Muscle layer of colon (tissue), 2 donors: ENCODE measurements around the gene FLYWCH2.
"Not testable (repeated sequence)": the region's sequence is repeated elsewhere in the genome, so short reads cannot be mapped to it uniquely, and the experiment has no call there.

Experiments used
- H3K27ac ChIP-seq: one replicate; pipeline ENCODE4 v1.7.0; 2013; ENCODE audit warnings: low read depth, mild to moderate bottlenecking, low read length, moderate library complexity
- H3K27me3 ChIP-seq, 2 donors: one replicate each; pipeline ENCODE4 v1.7.0; 2013; ENCODE audit warnings: low read length in 2 of 2, mild to moderate bottlenecking in 2 of 2; ENCODE audit not compliant: insufficient read depth in 2 of 2, control insufficient read depth in 1 of 2
- H3K36me3 ChIP-seq: one replicate; pipeline ENCODE4 v1.7.0; 2013; ENCODE audit warnings: mild to moderate bottlenecking, low read length; ENCODE audit not compliant: insufficient read depth
- H3K4me1 ChIP-seq: one replicate; pipeline ENCODE4 v1.7.0; 2013; ENCODE audit warnings: mild to moderate bottlenecking, low read length; ENCODE audit not compliant: insufficient read depth
- H3K4me3 ChIP-seq, 2 donors: one replicate each; pipeline ENCODE4 v1.7.0; 2013; ENCODE audit warnings: low read length in 2 of 2, low read depth in 1 of 2, mild to moderate bottlenecking in 1 of 2, moderate library complexity in 1 of 2
- H3K9ac ChIP-seq: one replicate; pipeline ENCODE4 v1.7.0; 2013; ENCODE audit warnings: low read length
- H3K9me3 ChIP-seq: one replicate; pipeline ENCODE4 v1.7.0; 2013; ENCODE audit warnings: mild to moderate bottlenecking, low read length
- donor health status: abdominal sarcoma.
- donor health status: Adenocarcinoma of cecum.

The FLYWCH2 gene

DNA sequence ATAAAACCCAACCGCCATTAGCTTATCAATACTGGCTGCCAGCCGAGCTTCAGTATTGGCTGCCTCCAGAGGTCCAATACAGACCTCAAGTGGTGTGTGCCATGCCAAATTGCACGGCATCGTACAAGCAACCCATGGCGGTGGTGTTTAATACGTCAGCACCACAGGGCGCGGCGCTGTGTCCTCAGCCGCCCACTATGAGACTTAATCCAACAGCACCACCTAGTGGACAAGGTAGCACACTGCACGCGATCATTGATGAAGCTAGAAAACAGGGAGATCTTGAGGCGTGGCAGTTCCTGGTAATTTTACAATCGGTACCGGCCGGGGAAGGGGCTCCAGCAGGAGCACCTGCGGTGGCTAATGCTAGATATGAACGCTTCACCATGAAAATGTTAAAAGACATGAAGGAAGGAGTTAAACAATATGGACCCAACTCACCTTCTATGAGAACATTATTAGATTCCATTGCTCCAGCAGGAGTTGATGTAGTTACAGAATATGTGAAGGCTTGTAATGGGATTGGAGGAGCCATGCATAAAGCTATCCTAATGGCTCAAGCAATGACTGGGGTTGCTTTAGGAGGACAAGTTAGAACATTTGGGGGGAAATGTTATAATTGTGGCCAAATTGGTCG is 44.1 kb downstream of the FLYWCH2 start:
- no peaks in the 10 kb centered on the region for H3K27me3 ChIP-seq
- no peak overlapping the region for H3K27ac ChIP-seq
- no peaks in the 10 kb centered on the region for H3K9me3 ChIP-seq
- H3K9ac ChIP-seq = no peak overlapping the region
- H3K4me3 ChIP-seq = peak overlapping the region; percentile 27 to 35
- peaks cover 5% of the 10 kb centered on the region for H3K36me3 ChIP-seq
- H3K4me1 ChIP-seq = no peaks in the 10 kb centered on the region

DNA sequence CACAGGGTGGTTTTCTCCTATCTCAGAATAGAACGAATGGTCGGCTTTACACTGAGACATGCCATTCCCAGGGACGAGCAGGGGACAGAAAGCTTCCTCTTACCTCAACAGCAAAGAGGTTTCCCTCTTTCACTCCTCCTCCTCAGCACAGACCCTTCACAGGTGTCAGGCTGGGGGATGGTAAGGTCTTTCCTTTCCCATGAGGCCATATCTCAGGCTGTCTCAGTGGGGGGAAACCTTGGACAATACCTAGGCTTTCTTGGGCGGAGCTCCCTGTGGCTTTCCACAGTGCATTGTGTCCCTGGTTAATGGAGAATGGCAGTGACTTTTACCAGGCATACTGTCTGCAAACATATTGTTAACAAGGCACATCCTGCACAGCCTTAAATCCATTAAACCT is 45.1 kb downstream of the FLYWCH2 start:
- H3K9me3 ChIP-seq, H3K27me3 ChIP-seq, H3K4me3 ChIP-seq, H3K9ac ChIP-seq, H3K36me3 ChIP-seq, H3K4me1 ChIP-seq, H3K27ac ChIP-seq: not testable (repeated sequence)

DNA sequence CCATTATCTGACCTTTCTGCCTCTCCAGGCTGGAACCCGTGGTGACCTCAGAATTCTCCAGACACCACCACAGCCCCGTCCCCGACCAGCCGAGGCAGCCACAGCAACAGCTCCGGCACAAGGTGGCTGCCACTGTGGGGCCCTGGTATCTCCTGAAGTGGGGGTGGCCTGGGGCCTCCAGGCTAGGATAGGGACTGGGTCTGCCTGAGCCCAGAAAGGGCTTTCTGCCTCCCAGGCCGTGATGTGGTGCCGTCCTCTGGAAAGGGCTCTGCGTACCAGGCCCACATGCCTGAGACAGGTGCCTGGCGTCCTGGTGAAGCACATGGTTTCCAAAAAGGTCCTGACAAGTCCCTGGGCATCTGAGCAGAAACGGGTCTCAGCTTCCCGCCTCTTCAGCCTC is 45.8 kb downstream of the FLYWCH2 start:
- H3K9me3 ChIP-seq = no peaks in the 10 kb centered on the region
- H3K27ac ChIP-seq = no peak overlapping the region
- no peak overlapping the region for H3K4me3 ChIP-seq
- peaks cover 5% of the 10 kb centered on the region for H3K36me3 ChIP-seq
- H3K27me3 ChIP-seq = no peaks in the 10 kb centered on the region
- no peaks in the 10 kb centered on the region for H3K4me1 ChIP-seq
- no peak overlapping the region for H3K9ac ChIP-seq

DNA sequence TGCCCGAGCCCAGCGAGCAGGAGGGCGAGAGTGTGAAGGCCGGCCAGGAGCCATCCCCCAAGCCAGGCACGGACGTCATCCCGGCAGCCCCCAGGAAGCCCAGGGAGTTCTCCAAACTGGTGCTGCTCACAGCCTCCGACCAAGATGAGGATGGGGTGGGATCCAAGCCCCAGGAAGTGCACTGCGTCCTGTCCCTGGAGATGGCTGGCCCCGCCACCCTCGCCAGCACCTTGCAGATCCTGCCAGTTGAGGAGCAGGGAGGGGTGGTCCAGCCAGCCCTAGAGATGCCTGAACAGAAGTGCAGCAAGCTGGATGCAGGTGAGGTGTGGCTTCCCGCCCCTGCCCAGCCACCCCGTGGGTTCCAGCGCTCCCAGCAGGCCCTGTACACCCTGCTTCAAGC is 46.7 kb downstream of the FLYWCH2 start:
- no peaks in the 10 kb centered on the region for H3K9me3 ChIP-seq
- H3K36me3 ChIP-seq = peaks cover 11% of the 10 kb centered on the region
- H3K27me3 ChIP-seq = no peaks in the 10 kb centered on the region
- H3K4me1 ChIP-seq = no peaks in the 10 kb centered on the region
- no peak overlapping the region for H3K4me3 ChIP-seq
- no peak overlapping the region for H3K9ac ChIP-seq
- no peak overlapping the region for H3K27ac ChIP-seq

DNA sequence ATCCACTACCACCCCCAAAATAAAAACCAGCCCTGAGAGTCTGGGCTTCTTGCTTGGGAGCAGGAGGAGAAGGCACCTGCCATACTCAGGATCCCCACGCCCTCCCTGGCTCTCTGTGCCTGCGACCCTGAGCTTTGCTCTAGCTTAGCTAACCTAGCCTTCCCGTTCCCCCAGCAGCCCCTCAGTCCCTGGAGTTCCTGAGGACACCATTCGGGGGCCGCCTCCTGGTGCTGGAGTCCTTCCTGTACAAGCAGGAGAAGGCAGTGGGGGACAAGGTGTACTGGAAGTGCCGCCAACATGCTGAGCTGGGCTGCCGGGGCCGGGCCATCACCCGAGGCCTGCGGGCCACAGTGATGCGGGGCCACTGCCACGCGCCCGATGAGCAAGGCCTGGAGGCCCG is 47.2 kb downstream of the FLYWCH2 start:
- H3K4me1 ChIP-seq = no peaks in the 10 kb centered on the region
- H3K9ac ChIP-seq = no peak overlapping the region
- H3K9me3 ChIP-seq = no peaks in the 10 kb centered on the region
- peaks cover 14% of the 10 kb centered on the region for H3K36me3 ChIP-seq
- no peaks in the 10 kb centered on the region for H3K27me3 ChIP-seq
- H3K4me3 ChIP-seq = no peak overlapping the region
- H3K27ac ChIP-seq = no peak overlapping the region

DNA sequence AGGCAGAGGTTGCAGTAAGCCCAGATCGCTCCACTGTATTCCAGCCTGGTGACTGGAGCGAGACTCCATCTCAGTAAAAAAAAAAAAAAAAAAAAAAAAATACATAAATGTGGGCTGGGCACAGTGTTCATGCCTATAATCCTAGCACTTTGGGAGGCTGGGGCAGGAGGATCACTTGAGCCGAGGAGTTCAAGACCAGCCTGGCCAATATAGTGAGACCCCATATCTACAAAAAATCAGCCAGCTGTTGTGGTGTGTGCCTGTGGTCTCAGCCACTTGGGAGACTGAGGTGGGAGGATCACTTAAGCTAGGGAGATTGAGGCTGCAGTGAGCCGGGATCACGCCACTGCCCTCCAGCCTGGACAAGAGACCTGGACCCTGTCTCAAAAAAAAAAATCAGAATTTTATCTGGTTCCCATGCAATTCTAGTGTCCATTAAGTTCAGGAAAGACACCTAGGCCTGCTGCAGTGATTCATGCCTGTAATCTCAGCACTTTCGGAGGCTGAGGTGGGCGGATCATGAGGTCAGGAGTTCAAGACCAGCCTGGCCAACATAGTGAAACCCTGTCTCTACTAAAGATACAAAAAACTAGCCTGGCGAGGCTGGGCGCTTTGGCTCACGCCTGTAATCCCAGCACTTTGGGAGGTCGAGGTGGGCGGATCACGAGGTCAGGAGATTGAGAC is 48.4 kb downstream of the FLYWCH2 start:
- H3K4me1 ChIP-seq, H3K27ac ChIP-seq: not testable (repeated sequence)
- H3K36me3 ChIP-seq = peaks cover 18% of the 10 kb centered on the region

DNA sequence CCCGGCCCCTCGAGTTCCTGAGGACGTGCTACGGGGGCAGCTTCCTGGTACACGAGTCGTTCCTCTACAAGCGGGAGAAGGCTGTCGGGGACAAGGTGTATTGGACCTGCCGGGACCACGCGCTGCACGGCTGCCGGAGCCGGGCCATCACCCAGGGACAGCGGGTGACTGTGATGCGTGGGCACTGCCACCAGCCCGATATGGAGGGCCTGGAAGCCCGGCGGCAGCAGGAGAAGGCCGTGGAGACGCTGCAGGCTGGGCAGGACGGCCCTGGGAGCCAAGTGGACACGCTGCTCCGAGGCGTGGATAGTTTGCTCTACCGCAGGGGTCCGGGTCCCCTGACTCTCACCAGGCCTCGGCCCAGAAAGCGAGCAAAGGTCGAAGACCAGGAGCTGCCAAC is 50.1 kb downstream of the FLYWCH2 start:
- peaks cover 33% of the 10 kb centered on the region for H3K36me3 ChIP-seq
- no peaks in the 10 kb centered on the region for H3K27me3 ChIP-seq
- no peak overlapping the region for H3K9ac ChIP-seq
- no peak overlapping the region for H3K4me3 ChIP-seq
- no peaks in the 10 kb centered on the region for H3K9me3 ChIP-seq
- H3K4me1 ChIP-seq = no peaks in the 10 kb centered on the region
- H3K27ac ChIP-seq = no peak overlapping the region

More for the DNA sequence above, 48.4 kb downstream of the FLYWCH2 start:
- H3K4me3 ChIP-seq, H3K27me3 ChIP-seq, H3K9ac ChIP-seq, H3K9me3 ChIP-seq: not testable (repeated sequence)

DNA sequence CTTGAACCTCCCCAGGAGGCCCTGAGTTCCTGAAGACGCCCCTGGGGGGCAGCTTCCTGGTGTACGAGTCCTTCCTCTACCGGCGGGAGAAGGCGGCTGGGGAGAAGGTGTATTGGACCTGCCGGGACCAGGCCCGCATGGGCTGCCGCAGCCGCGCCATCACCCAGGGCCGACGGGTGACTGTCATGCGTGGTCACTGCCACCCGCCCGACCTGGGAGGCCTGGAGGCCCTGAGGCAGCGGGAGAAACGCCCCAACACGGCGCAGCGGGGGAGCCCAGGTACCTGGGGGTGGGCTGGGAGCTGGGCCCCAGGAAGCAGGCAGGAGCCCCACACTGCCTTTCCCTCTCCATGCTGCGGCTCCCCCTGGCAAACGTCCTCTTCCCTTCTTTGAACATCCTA is 50.7 kb downstream of the FLYWCH2 start:
- peaks cover 34% of the 10 kb centered on the region for H3K36me3 ChIP-seq
- no peak overlapping the region for H3K4me3 ChIP-seq
- no peaks in the 10 kb centered on the region for H3K9me3 ChIP-seq
- H3K27me3 ChIP-seq = no peaks in the 10 kb centered on the region
- no peaks in the 10 kb centered on the region for H3K4me1 ChIP-seq
- no peak overlapping the region for H3K27ac ChIP-seq
- H3K9ac ChIP-seq = no peak overlapping the region

DNA sequence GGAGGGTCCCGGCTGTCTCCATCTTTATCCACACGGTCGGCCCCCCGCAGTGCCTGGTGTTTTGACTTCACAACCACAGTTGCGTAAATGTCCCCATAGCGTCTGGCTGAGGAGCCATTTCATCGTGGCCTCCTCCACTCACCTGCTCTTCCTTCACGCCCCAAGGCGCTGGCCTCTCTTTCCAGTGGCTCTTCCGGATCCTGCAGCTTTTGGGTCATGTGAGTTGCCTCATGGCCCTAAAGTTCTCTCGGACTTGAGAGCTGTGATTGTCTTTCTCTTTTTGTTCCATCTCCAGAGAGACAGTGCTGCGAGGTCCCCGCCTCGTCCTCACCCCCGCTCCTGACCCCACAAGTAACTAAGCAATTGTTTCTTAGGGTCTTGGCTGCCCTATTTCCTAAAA is 51.4 kb downstream of the FLYWCH2 start:
- Histone ChIP-seq H3K4me1 (no peaks in the 10 kb centered on the region), H3K9me3 (no peaks in the 10 kb centered on the region), H3K4me3 (no peak overlapping the region), H3K27me3 (no peaks in the 10 kb centered on the region), H3K27ac (no peak overlapping the region), H3K9ac (no peak overlapping the region), H3K36me3 (peaks cover 42% of the 10 kb centered on the region)

DNA sequence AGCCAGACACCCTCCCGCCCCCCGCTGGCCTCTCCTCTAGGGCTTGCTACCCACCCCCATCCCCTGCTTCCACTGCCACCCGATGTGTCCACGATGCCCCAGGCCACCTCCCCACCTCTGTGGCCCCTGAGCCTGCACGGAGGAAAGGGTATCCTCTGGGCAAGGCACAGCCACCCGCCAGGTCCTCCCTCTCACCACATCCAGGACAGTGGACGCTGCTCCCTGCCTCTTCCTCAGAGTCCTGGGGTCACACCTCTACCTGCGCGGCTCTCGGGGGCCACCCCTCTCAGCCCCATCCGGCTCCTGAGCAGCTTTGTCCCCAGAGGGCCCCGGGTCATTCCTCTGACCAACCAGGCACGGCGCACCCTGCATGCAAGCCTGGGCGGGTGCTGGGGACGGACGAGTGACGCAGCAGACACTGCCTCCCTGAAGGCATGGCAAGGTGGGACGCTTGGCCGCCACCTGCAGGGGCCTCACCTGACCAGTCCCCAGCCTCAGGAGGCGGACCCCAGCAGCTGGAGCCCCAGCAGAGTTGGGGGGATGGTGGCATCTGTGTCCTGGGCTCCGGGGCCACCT is 53.5 kb downstream of the FLYWCH2 start:
- no peaks in the 10 kb centered on the region for H3K9me3 ChIP-seq
- peaks cover 51% of the 10 kb centered on the region for H3K36me3 ChIP-seq
- no peak overlapping the region for H3K27ac ChIP-seq
- no peaks in the 10 kb centered on the region for H3K4me1 ChIP-seq
- H3K9ac ChIP-seq = no peak overlapping the region
- no peak overlapping the region for H3K4me3 ChIP-seq
- no peaks in the 10 kb centered on the region for H3K27me3 ChIP-seq

DNA sequence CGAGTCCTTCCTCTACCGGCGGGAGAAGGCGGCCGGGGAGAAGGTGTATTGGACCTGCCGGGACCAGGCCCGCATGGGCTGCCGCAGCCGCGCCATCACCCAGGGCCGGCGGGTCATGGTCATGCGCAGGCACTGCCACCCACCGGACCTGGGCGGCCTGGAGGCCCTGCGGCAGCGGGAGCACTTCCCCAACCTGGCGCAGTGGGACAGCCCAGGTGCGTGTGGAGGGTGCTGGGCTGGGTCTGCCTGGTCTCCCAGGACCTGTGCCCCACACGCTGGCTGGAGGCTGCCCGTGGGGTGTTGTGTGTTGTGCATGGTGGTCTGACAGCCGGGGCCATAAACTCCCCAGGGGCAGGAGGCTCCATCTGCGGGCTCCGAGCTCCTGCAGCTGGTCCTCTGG is 54.2 kb downstream of the FLYWCH2 start:
- H3K4me3 ChIP-seq = no peak overlapping the region
- no peaks in the 10 kb centered on the region for H3K27me3 ChIP-seq
- H3K9ac ChIP-seq = no peak overlapping the region
- no peaks in the 10 kb centered on the region for H3K9me3 ChIP-seq
- no peak overlapping the region for H3K27ac ChIP-seq
- no peaks in the 10 kb centered on the region for H3K4me1 ChIP-seq
- peaks cover 53% of the 10 kb centered on the region for H3K36me3 ChIP-seq

DNA sequence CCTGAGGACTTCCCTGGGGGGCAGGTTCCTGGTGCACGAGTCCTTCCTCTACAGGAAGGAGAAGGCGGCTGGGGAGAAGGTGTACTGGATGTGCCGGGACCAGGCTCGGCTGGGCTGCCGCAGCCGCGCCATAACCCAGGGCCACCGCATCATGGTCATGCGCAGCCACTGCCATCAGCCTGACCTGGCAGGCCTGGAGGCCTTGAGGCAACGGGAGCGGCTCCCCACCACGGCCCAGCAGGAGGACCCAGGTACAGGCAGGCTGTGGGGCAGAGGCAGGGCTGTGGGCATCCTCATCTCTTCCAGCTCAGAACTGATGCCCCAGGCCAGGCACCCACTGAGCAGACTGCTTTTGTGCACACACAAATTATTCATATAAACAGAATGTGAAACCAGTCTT is 55.2 kb downstream of the FLYWCH2 start:
- no peaks in the 10 kb centered on the region for H3K27me3 ChIP-seq
- H3K36me3 ChIP-seq = peaks cover 57% of the 10 kb centered on the region
- H3K9me3 ChIP-seq = no peaks in the 10 kb centered on the region
- H3K9ac ChIP-seq = no peak overlapping the region
- H3K27ac ChIP-seq = no peak overlapping the region
- H3K4me1 ChIP-seq = no peaks in the 10 kb centered on the region
- H3K4me3 ChIP-seq = no peak overlapping the region
